ENCODE results near the gene KCTD1.

DNA sequence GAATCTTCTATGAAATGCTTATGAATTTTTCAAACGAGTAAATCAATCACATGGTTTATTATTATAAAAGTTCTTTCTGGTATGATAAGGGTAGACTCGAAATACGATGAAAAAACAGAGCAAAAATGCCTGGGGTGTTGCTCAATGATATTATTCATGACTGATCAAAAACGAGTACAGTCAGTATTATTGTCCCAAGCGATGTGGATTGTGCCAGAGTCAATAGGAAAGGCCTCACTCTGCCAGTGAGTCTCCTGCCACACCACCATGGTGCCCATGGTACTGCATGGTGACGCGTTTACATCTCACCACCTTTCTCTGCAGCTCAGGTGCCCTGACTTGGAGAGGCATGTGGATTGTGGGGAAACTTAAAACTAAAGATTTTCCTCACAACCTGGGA lies 58.5 kb downstream of the KCTD1 start:
- TF ChIP-seq POLR2A (IDR thresholded peaks at IDR 0.05) = no peak
- TF ChIP-seq, protein P1, sequence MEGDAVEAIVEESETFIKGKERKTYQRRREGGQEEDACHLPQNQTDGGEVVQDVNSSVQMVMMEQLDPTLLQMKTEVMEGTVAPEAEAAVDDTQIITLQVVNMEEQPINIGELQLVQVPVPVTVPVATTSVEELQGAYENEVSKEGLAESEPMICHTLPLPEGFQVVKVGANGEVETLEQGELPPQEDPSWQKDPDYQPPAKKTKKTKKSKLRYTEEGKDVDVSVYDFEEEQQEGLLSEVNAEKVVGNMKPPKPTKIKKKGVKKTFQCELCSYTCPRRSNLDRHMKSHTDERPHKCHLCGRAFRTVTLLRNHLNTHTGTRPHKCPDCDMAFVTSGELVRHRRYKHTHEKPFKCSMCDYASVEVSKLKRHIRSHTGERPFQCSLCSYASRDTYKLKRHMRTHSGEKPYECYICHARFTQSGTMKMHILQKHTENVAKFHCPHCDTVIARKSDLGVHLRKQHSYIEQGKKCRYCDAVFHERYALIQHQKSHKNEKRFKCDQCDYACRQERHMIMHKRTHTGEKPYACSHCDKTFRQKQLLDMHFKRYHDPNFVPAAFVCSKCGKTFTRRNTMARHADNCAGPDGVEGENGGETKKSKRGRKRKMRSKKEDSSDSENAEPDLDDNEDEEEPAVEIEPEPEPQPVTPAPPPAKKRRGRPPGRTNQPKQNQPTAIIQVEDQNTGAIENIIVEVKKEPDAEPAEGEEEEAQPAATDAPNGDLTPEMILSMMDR (IDR thresholded peaks at IDR 0.05) = no peak
